Measurements from ENCODE around the gene RIMS4.

Gene RIMS4

GRCh38 chr20:44810391-44811149, at the start of gene RIMS4:
Gene RIMS4 (minus strand): TSS chr20:44810546. CDS start chr20:44810271, 275 bp downstream.
- DNase-seq: peak in 1 of 2 experiments; percentile 27

GRCh38 chr20:44858606-44859360, 48.4 kb upstream of the RIMS4 start:
- DNase-seq: no peak

GRCh38 chr20:44856856-44857448, 46.6 kb upstream of the RIMS4 start:
- no peak for DNase-seq

- DNase-seq: no peak
Measured at GRCh38 chr20:44856442-44856841, 46.1 kb upstream of the RIMS4 start.

- no peak for DNase-seq
Measured at GRCh38 chr20:44851545-44851944, 41.2 kb upstream of the RIMS4 start.

GRCh38 chr20:44850837-44851236, 40.5 kb upstream of the RIMS4 start:
- no peak for DNase-seq

GRCh38 chr20:44850272-44850671, 39.9 kb upstream of the RIMS4 start:
- DNase-seq: no peak

GRCh38 chr20:44849703-44850102, 39.4 kb upstream of the RIMS4 start:
- DNase-seq: no peak

GRCh38 chr20:44848254-44849015, 38.1 kb upstream of the RIMS4 start:
- no peak for DNase-seq

GRCh38 chr20:44843876-44844275, 33.5 kb upstream of the RIMS4 start:
- DNase-seq: no peak

GRCh38 chr20:44841955-44842354, 31.6 kb upstream of the RIMS4 start:
- DNase-seq: no peak

- no peak for DNase-seq
Measured at GRCh38 chr20:44840826-44841225, 30.5 kb upstream of the RIMS4 start.

GRCh38 chr20:44839481-44839880, 29.1 kb upstream of the RIMS4 start:
- no peak for DNase-seq

- DNase-seq: no peak
Measured at GRCh38 chr20:44838521-44838920, 28.2 kb upstream of the RIMS4 start.

- no peak for DNase-seq
Measured at GRCh38 chr20:44837946-44838345, 27.6 kb upstream of the RIMS4 start.

GRCh38 chr20:44836601-44837120, 26.3 kb upstream of the RIMS4 start:
- no peak for DNase-seq

GRCh38 chr20:44835661-44836221, 25.4 kb upstream of the RIMS4 start:
- DNase-seq: no peak

- DNase-seq: no peak
Measured at GRCh38 chr20:44835116-44835515, 24.8 kb upstream of the RIMS4 start.

GRCh38 chr20:44834693-44835092, 24.3 kb upstream of the RIMS4 start:
- DNase-seq: no peak

GRCh38 chr20:44833437-44833836, 23.1 kb upstream of the RIMS4 start:
- no peak for DNase-seq

GRCh38 chr20:44832724-44833123, 22.4 kb upstream of the RIMS4 start:
- DNase-seq: no peak

- no peak for DNase-seq
Measured at GRCh38 chr20:44830995-44831394, 20.6 kb upstream of the RIMS4 start.

GRCh38 chr20:44830523-44830922, 20.2 kb upstream of the RIMS4 start:
- no peak for DNase-seq

All from activated T-cell treated with anti-CD3 and anti-CD28 coated beads, Interleukin-2, amount 50 U/mL, for 48 hours (primary cell).